Central memory CD4-positive, alpha-beta T cell (primary cell): ENCODE data around the gene MRTFA.
"Not testable (repeated sequence)": the region's sequence is repeated elsewhere in the genome, so short reads cannot be mapped to it uniquely, and the experiment has no call there.

ENCODE experiments used
- DNase-seq: peaks from one replicate; pipeline ENCODE4 v3.0.0; 2022

The MRTFA gene

DNA sequence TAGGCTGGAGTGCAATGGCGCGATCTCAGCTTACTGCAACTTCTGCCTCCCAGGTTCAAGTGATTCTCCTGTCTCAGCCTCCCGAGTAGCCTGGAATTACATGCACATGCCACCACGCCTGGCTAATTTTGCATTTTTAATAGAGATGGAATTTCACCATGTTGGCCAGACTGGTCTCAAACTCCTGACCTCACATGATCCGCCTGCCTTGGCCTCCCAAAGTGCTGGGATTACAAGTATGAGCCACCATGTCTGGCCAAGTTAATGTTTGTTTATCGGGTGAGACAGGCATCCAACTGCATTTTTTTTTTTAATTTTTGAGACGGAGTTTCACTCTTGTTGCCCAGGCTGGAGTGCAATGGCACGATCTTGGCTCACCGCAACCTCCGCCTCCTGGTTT is 20.1 kb upstream of the MRTFA start:
- not testable (repeated sequence) for DNase-seq

DNA sequence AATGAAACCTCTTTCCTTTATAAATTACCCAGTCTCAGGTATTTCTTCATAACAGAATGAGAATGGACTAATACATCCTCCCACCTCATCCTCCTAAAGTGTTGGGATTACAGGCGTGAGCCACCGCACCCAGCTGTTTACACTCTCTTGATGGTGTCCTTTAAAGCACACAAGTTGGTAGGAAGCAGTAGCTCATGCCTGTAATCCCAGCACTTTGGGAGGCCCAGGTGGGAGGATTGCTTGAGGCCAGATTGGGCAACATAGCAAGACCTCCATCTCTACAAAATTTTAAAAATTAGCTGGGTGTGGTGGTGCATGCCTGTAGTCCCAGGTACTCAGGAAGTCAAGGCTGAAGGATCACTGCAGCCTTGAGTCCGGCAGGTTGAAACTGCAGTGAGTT is 19.4 kb upstream of the MRTFA start:
- not testable (repeated sequence) for DNase-seq

DNA sequence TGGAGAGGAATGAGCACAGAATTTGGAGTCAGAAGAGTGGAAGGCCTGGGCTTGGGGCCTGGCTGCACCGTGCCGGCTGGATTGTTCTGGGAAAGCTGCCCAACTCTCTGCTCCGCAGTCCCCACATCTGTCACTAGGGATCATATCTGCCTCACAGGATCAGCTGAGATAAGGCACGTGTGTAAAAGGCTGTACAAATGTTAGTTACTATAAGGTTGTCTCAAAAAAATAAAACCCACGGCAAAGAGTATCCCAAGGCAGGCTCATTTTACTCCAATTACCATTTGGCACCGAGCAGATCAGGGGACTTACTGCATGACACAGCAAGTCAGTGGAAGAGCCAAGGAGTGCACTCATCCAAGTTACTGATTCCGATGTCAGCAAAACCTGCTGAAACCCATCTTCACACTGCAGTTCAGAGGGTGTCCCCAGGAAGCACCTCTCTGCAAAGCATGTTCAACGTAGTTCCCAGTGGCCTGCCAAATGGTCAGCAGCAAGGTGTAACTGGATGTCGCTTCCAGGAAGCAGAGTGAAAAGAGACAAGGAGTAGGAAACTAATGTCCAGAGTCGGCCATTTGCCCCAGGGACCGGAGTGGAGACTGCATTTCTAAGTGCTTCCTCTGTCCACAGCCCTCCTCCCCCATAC is 18.1 kb upstream of the MRTFA start:
- DNase-seq, result no peak

DNA sequence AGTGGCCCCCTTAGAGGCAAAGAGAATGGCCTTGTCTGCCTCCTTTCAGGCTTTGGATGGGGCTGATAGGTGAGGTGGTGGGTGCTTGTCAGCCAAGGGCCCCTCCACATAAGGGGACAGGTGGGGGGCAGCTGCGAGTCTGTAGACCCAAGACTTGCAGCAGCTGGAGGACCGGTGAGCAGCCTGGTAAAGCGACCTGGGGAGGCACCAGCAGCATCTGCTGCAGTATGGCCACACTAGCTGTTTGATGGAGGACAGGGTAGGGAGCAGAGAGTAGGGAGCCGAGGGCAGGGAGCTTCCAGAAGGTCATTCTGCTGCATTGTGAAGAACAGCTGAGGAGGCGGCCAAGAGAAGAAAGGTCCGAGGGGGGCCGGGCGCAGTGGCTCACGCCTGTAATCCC is 16.8 kb upstream of the MRTFA start:
- no peak for DNase-seq

DNA sequence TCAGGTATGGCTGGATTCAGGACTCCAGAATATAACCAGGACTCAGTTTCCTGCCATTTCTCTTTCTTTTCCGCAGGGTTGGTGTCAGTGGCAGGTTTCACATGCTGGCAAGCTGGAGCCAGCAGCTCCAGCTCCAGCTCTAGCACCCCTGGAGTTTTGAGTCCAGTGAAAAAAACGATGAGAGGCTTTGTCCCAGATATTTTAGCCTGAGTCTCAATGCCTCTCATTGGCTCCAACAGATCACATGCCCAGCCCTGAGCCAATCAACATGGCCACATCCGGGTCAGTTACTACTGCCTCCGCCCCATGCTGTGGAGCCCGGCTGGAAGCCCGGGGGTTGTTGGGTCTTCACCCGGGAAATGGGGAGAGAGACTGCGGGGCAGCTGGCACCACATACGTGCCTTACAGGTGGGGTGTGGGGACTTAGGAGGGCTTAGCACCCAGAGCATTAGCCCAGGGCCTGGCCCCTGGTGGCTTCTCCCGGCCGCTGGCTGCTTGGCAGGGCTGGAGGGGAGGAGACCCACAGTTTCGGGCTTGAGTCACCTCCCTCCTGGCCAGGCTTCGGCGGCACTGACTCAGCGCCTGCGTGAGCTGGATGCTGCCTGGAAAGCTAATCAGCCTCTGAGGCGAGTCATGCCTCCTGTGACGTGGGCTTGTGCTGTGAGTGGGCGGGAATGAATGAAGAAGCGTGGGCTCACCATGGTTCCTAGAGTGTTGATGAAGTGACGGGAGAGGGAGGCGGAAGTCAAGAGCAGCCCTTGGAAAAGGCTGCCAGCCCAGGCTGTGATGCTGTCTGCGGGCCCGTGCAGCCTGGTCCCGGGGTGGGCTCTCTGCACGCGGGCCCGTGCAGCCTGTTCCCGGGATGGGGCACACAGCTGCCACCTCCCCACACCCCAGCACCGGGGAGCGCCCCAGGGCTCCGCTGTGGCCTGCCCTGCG is 15.3 kb upstream of the MRTFA start:
- peak; percentile 73 for DNase-seq

DNA sequence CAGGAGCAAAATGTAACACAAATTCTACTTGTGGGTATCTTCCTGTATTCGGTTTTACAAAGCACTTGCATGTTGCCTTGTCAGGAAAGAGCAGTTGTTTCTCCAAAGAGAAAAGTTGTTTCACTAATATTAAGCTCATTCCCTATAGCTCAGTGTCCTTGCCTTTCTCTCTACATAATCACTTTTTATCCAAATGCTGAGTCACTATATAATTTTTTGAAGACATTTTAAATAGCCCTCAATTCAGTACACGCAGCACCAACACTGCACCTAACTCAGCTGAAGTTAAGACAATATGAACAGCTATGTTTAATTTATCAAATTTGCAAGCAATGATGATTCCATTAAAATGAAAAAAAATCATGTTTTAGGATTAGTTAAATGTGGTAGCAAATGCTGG is 14.5 kb upstream of the MRTFA start:
- DNase-seq, result no peak

DNA sequence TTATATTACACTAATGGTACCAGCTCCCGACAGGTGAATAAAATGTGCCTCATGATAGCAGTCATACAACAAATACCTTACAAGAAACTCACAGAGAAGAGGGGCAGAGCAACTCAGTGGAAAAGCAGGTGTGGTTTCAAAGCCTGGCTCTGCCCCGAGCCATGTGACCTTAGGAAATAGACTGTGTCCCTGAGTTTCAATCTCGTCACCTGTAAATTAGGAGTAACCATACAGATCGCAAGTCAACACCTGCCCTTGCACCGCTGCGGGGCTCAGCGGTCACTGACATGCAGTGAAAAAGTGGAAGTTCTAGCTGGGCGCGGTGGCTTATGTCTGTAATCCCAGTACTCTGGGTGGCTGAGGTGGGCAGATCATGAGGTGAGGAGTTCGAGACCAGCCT is 11.9 kb upstream of the MRTFA start:
- no peak for DNase-seq

DNA sequence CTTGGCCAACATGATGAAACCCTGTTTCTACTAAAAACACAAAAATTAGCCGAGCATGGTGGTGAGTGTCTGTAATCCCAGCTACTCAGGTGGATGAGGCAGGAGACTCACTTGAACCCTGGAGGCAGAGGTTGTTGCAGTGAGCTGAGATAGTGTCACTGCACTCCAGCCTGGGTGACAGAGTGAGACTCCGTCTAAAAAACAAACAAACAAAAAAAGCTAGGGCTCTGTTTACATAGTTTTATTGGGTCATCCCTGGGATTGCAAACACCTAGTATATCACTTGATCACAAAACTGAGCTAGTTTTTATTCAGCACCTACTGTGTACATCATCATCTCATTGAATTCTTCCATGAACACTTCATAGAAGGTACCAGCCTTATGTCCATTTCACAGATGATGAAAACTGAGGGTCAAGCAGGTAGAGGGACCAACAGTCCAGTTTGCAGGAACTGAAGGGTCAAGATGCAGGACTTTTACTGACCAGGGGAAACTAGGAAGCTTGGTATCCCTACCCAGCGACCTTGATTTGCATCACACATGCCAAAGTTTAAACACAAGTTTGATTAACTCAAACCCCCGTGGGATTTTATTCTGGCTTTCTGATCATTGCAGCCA is 9.2 kb upstream of the MRTFA start:
- no peak for DNase-seq

DNA sequence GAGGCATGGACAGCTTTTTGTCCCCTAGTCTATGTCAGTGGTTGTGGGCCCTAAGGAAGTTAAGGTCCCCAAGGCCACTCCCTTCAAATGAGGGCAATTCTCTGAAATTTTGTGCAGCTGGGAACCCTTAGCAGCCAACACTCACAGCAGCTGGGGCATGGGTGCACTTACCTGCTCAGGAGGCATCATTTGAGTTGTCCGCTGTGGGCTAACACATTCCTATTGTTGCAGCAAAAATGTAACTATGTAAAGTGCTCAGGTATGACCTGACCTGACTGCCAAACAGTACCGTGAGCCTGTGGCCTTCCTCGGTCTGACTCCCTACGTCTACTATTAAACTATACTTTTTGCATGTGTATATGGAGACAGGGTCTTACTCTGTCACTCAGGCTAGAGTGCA is 5.8 kb upstream of the MRTFA start:
- DNase-seq, result no peak

DNA sequence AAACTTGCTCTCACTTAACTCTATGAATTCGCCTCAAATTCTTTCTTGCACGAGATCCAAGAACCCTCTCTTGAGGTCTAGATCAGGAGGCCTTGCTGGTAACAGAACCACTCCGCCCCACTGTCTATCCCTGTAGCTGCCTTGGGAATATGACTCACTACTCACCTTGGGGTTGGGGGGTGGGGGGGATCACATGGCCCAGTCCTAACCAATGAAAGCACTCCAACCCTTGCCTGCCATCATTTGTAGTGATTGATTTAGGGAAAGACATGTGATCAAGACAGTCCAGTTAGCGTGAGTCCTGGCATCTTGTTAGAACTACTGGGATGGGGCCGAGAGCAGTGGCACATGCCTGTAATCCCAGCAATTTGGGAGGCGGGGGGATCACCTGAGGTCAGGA is 4.8 kb upstream of the MRTFA start:
- no peak for DNase-seq

DNA sequence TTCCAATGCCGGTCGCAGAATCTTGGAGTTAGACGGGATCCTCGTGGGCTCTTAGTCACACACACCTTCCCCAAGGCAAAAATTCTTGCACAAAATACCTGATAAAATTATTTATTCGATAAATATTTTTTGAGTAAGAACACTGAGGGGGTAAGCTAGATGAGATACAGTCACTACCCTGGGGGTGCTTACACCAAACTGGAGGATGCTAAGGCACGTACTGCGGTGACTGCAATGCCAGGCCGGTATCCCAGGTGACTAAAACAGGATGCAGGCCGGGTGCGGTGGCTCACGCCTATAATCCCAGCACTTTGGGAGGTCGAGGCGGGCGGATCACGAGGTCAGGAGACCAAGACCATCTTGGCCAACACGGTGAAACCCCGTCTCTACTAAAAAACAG is 1.7 kb upstream of the MRTFA start:
- DNase-seq, result no peak

DNA sequence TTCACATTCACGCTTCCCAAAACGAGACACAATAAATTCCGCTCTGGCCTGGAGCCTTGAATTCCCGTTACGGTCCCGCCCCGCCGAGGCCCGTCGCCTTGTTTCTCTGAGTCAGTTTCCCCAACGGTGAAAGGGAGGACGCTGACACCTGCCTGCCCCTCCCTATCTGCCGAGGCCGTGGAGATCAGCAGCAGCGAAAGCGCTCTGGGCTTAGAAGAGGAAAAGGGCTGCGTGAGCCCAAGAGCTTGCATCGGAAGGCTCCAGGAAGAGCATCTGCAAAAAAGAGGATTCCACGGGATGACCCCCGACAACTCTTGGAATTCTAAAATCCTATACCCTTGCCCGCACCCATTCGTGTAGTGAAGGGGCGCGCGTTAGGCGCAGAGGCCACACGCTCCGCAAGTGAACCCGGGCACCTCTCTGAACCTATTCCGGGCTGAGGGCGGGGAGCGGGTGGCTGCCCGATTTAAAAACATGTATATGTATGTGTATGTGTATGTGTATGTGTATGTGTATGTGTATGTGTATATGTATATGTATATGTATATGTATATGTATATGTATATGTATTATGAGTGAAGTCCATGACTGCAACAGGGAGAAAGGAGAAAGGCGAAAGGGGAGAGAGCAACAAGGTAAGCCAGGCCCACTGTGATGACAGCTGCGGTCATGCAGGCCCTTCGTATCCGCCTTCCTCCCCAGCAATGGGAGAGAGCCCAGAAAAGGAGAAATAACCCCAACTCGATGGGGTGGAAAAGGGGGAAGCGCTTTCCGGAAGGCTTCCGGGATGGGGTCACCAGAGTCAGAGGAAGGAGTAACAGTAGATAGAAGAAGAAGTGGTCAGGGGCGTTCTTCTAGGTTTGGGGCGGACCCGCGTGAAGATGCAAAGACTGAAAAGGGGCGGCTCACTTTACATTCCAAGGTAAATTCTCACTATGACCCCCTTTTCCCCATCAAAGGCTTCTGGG is 948 bp upstream of the MRTFA start:
- DNase-seq, result no peak

DNA sequence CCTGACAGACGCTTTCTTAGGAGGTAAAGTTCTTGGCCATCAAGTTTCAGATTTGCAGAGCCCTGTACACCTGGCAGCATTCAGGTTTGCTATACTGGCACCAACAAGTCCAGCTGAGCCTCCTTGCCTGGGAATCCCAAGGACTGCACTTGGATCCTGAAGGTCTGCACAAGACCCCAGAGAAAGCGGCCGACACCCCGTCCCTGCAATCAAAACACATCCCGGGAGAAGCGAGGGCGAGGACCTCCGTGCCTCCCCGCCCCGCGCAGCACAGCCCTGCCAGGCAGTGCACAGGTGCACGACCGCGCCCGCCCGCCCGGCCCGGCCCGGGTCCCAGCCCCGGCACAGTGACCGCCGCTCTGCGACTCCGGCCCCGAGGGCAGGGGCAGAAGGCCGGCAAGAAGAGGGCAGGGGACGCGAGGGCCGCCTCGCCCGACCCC is 559 bp downstream of the MRTFA start:
- DNase-seq, result peak; percentile 10

DNA sequence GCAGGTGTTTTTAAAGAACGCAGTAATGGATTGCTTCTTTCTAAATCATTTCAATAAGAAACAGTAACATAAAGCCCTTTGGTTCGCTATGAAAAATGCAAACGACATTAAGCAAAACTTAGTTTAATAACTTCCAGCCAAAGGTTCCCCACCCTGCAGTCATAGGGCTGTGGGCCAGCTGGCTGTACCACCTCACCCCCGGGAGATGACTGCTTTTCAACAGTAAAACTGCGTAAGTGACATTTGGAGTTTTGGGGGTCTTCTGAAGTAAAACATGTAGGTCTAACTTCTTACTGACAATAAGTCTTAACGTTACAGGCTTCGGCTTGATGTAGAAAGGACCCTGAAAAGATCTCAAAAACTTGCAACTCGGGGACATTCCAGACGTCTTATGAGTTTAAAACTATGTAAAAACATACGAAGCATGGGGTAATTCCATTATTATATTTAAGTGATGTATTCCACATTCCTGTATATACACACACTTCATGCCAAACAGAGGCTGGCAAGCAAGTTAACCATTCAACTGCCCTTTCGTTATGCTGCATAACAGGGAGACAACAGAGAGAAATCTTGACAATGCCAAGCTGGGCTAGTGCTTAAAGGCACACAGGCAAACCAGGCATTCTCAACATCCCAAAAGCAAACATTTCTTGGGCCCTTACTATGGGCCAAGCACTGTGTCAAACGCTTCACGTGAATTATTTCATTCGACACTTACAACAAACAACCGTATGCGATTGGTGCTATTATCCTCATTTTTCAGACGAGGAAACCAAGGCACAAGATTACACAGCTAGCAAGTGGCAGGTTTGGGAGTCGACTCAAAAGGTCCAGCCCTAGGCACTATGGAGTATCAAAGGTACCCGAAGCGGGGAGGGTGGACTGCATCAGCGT is 1.2 kb downstream of the MRTFA start:
- DNase-seq, result no peak

DNA sequence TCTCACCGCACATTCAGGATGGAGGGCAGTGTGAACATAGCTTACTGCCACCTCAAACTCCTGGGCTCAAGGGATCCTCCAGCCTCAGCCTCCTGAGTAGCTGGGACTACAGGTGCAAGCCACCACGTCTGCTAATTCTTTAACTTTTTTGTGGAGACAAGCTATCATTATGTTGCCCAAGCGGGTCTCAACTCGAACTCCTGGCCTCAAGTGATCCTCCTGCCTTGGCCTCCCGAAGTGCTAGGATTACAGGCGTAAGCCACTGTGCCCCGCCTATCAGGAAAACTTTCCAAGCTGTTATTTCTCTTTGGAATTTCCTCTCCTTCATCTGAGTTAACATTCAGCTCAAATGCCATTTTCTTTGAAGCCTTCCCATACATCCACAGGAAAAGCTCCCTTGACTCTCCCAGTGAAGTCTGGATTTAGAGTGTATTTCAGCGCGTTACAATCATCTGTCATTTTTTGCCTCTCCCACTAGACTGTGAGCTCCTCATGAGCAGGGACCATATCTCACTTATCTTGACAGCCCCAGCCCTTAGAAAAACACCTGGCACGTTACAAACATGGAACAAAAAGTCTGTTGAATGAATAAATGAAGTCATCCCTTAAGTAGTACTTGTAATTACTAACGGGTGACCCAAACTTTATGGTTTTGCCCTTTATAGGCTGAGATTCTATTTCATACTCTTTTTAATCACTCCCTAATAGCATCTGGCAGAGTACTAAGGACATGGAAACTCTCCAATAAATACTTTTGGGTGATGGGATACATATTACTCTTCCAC is 2.2 kb downstream of the MRTFA start:
- no peak for DNase-seq

DNA sequence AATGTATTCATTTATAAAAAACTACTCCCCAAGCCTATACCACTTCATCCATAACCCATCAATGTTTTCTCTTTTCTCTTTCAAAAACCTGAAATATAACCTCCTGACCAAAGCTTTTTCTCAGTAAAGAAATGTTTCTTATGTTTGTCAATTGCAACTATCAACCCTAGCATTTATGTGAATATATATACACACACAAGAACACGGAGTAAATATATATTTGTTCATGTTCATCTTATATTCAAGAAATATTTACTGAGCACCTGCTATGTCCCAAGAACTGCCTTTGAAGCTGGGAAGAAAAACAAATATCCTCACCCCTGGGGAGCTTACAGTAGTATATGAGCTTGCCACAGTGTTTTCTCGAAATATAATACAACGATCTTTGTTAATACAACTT is 3.5 kb downstream of the MRTFA start:
- no peak for DNase-seq

DNA sequence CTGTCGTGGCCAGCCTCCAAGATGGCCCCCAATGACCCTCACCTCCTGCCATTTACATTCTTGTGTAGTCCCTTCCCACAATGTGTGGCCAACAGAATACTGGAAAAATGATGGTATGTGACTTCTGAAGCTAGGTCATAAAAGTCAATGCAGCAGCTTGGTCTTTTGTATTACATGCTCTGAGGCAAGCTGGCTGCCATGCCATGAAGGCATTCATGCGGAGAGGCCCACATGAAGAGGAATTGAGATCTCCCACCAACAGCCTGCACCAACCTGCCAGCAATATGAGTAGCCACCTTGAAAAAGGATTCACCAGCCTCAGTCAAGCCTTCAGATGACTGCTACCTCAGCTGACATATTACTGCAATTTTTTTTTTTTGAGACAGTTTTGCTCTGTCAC is 4.6 kb downstream of the MRTFA start:
- DNase-seq, result no peak

DNA sequence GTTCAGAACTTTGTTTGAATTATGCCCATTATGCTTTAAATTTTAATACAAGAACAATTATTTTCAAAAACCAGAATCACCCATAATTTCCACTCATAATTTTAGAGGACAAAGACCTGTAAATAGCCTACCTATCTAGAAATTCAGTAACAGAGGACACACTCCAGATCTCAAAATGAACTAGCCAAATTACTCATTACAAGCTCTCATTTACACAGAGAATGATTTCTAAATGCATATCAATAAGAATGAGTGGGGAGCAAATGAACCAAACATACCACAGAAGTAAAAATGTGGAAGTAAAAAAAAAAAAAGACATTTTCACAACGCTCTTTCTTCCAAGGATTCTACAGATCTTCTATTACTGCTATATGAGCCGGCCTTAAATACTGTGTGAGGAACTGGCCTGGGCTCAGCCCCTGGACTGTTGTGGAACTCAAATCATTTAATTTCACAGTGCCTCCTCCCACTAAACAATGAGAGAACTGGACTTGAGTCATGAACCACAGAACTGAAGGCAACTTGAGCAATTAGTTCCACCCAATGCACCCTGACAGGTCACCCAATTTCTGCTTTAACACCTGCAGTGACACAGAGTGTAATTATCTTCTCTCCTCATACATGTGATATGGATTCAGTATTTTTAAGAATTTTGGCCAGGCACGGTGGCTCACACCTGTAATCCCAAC is 8.0 kb downstream of the MRTFA start:
- no peak for DNase-seq

DNA sequence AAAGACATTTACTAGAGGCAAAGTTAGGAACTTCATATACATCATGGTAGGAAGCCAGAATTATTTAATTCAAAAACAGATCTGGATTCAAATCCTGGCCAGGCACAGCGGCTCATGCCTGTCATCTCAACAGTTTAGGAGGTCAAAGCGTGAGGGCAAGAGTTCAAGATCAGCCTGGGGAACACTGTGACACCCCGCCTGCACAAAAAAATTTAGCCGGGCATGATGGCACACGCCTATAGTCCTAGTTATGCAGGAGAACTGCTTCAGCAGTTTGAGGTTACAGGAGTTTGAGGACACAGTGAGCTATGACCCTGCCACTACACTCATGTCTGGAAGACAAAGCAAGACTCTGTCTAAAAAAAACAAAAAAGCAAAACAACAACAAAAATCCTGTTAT is 8.9 kb downstream of the MRTFA start:
- DNase-seq, result no peak

DNA sequence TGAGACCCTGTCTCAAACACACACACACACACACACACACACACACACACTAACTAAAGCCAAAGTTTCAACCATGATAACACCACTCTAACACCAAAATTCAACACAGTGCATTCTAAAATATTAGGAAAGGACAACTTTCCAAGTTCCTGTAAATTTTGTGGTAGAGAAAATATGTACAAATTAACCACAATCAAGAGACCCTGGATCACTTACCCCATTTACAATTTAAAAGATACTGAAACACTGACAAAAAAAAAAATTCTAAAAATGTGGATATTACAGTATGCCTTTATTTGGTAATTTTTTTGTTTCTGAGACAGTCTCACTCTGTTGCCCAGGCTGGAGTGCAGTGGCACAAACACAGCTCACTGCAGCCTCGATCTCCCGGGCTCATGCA is 9.7 kb downstream of the MRTFA start:
- DNase-seq, result no peak
